C4-2B (cell line): ENCODE results near the gene MKS1.

Experiments
- H3K27ac ChIP-seq: fragments of 450-650 bp; 2 replicates; pipeline ENCODE4 v1.5.1; 2017
- ZFX ChIP-seq: fragments of 450-650 bp; IDR thresholded peaks from 2 replicates; pipeline ENCODE4 v1.6.1; 2017
- TF ChIP-seq, protein P1 (sequence below): fragments of 450-650 bp; conservative IDR thresholded peaks from 2 replicates; pipeline ENCODE4 v1.5.1; 2017; ENCODE audit warnings: mild to moderate bottlenecking

MKS1 gene

DNA sequence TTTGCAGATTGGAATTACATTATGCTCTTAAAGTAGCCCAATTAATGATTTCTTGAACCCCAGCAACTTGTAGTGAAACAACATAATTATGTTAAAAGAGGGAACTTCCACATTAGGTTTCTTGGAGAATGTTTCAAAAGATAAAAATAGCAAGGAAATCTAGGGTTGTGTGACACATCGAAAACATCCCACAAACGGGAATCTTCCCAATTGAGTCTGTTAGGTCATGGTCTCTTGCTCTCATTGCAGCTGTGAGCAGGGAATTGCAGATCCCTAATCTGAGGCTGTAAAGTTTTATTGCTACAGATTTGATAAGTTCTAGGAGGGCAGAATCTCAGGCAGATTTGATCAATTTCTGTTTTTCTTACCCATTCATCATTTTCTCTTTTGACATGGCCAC lies 12.6 kb upstream of the MKS1 start:
- TF ChIP-seq, protein P1, sequence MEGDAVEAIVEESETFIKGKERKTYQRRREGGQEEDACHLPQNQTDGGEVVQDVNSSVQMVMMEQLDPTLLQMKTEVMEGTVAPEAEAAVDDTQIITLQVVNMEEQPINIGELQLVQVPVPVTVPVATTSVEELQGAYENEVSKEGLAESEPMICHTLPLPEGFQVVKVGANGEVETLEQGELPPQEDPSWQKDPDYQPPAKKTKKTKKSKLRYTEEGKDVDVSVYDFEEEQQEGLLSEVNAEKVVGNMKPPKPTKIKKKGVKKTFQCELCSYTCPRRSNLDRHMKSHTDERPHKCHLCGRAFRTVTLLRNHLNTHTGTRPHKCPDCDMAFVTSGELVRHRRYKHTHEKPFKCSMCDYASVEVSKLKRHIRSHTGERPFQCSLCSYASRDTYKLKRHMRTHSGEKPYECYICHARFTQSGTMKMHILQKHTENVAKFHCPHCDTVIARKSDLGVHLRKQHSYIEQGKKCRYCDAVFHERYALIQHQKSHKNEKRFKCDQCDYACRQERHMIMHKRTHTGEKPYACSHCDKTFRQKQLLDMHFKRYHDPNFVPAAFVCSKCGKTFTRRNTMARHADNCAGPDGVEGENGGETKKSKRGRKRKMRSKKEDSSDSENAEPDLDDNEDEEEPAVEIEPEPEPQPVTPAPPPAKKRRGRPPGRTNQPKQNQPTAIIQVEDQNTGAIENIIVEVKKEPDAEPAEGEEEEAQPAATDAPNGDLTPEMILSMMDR, result no peak
- TF ChIP-seq ZFX, result no peak
- no peak overlapping the region for H3K27ac ChIP-seq

DNA sequence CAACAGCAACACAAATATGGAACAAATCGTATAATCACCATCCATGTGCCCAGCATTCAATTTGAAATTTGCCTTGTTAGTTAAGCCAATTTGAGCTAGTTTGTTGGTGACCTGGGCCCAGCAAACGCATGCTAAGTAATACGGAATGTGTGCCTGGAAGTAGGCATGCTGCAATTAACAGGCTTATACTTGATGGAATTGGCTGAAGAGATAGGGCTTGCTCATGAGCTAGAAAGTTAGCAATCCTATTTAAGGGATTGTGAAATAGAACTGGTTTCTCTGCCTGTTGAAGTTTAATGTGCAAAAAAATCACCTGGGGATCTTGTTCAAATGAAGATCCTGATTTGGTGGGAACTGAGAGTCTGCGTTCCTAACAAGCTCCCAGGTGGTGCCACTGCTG lies 10.8 kb upstream of the MKS1 start:
- H3K27ac ChIP-seq, result no peak overlapping the region
- TF ChIP-seq, protein P1, result no peak
- TF ChIP-seq ZFX, result no peak

DNA sequence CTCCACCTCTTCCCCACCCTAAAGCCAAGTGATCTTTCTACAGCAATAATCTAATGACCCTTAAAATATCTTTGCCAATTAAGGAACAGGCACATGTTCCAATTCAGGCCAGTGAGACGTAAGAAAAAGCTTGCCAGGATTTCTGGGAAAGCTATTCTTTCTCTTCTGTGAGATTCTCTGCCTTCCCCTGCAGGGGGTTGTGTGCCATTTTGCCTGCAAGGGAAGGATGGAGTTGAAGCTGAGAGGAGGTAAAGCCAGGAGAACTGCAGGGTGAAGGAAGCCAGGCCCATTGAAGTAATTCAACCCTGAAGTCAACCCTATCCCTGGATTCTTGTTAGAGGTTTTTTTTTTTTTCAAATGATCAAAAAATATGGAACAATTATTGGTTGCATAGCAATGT lies 10.3 kb upstream of the MKS1 start:
- no peak for TF ChIP-seq ZFX
- TF ChIP-seq, protein P1, result no peak
- H3K27ac ChIP-seq, result no peak overlapping the region; the same call in 1 of the 2 replicates

DNA sequence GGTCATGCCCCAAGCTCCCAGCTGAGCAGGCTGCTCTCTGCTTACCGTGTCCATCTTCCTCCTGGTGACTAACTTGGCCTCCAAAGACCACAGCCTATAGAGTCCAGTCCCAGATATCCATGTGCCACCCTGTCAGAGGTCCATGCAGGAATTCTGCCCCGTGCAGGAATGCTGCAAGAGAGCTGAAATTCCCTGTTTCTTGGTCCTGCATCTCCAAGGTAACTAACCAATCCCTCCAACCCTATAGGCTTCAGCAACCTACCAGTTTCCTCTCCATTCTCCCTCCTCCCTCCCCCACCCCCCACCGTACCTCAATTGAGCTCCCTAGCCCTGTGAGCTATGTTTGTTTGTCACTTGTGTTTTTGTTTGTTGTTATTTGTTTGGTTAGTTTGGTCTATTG lies 9.6 kb upstream of the MKS1 start:
- TF ChIP-seq ZFX, result no peak
- TF ChIP-seq, protein P1, result no peak
- H3K27ac ChIP-seq, result no peak overlapping the region

GRCh38 chr17:58227733-58228132 lies 8.7 kb upstream of the MKS1 start:
- no peak for TF ChIP-seq ZFX
- TF ChIP-seq, protein P1, result no peak
- H3K27ac ChIP-seq, result no peak overlapping the region

- TF ChIP-seq, protein P1, result no peak
- no peak for TF ChIP-seq ZFX
- no peak overlapping the region for H3K27ac ChIP-seq
Measured at GRCh38 chr17:58224315-58224714, 5.3 kb upstream of the MKS1 start.

- TF ChIP-seq ZFX, result no peak
- TF ChIP-seq, protein P1, result no peak
- peak overlapping the region; percentile 89 for H3K27ac ChIP-seq
Measured at GRCh38 chr17:58219789-58220183, 731 bp upstream of the MKS1 start.
